ENCODE results near the gene ALOX15B. TPM values are rescaled to one million over a fixed set of nuclear protein-coding genes. Genes with fewer than 3 reads are reported as not detected.

The ALOX15B gene
- polyA plus RNA-seq, 4 donors = 0.31 to 2.0 (median 1.2) TPM

DNA sequence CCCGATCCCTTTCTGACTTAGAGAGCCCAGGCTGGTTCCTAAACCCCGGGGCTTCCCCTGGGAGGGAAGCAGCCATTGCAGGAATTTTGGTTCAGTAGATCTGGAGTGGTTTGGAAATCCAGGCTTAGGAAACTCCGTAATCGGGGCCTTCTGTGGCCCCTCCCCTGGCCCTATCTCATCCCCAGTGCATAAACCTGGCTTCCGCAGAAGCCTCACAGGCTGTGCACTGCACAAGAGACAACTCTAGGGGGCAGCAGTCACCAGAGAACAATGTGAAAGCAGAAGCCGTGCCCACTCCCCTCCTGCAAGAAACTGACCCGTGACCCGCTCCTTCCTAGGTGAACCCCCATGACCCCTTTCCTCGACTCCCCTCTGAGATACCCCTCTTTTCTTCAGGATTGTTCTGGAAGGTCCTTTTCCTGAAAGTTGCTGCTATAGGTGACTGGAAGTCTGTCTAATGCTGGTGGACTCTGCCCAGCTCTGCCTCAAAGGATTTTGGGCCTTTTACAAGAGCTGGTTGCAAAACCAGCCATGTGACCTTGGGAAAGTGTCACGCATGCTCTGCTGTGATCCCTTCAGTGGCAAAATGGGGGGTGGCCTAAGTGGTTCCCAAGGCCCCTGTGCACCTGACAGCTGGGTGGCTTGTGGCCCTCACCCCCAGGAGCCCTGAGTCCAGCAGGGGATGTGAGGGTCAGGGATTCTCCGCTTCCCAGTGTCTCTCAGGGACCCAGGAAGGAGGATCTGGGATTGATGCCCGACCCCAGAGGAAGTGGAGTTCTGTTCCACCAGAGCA lies 22.0 kb upstream of the ALOX15B start:
- Histone ChIP-seq H3K36me3 (ENCODE audit: control insufficient read depth in 3 of 3, insufficient read depth in 2 of 3, low read depth in 1 of 3, low read length in 3 of 3) (no peaks in the 10 kb centered on the region), H3K9me3 (ENCODE audit: control insufficient read depth in 2 of 2, insufficient read depth in 1 of 2, low read depth in 1 of 2, low read length in 1 of 2) (no peaks in the 10 kb centered on the region), H3K27ac (ENCODE audit: low read depth in 1 of 3, low read length in 2 of 3) (peak overlapping the region in 1 of 3 donors; percentile 78), H3K4me3 (ENCODE audit: low read depth in 1 of 3, low read length in 3 of 3) (peak overlapping the region; percentile 18 to 52 (median 42)), H3K27me3 (ENCODE audit: control insufficient read depth in 3 of 3, insufficient read depth in 3 of 3, low read length in 3 of 3) (peaks cover 0 to 31% (median 2%) of the 10 kb centered on the region in 3 donors), H3K4me1 (ENCODE audit: control insufficient read depth in 3 of 3, insufficient read depth in 2 of 3, low read depth in 1 of 3, low read length in 2 of 3) (peaks cover 0 to 25% (median 0%) of the 10 kb centered on the region in 3 donors)
- DNase-seq (peak; percentile 46 to 90), FAIRE-seq (no peak)
- WGBS, 3 donors = 24 to 26% (median 26%) methylated on average over 11 to 12 of the region's 12 CpGs

DNA sequence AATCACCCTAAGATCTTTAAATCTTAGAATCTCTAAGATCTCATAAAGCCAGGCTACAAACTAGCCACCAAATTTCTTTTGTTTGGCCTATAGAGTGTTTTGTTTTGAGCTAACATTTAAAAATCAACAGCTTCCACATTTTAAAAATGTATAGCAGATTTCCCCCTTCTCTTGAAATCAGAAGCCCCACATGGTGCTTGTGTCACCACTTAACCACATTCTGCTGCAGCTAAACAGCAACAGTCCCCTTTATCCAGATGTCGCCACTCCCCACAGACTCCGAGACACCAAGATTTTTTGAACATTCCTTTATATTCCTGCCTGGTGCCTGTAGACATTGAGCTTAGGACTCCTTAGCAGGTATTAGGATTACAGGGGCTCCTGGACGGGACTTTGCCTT lies 20.4 kb upstream of the ALOX15B start:
- no peaks in the 10 kb centered on the region for H3K9me3 ChIP-seq (ENCODE audit: control insufficient read depth in 2 of 2, insufficient read depth in 1 of 2, low read depth in 1 of 2, low read length in 1 of 2)
- WGBS, 3 donors = 70 to 80% (median 73%) methylated on average over 3 of the region's 3 CpGs
- H3K27ac ChIP-seq (ENCODE audit: low read depth in 1 of 3, low read length in 2 of 3) = no peak overlapping the region
- peaks cover 0 to 25% (median 0%) of the 10 kb centered on the region in 3 donors for H3K4me1 ChIP-seq (ENCODE audit: control insufficient read depth in 3 of 3, insufficient read depth in 2 of 3, low read depth in 1 of 3, low read length in 2 of 3)
- no peak overlapping the region for H3K4me3 ChIP-seq (ENCODE audit: low read depth in 1 of 3, low read length in 3 of 3)
- H3K27me3 ChIP-seq (ENCODE audit: control insufficient read depth in 3 of 3, insufficient read depth in 3 of 3, low read length in 3 of 3) = peaks cover 0 to 21% (median 2%) of the 10 kb centered on the region in 3 donors
- H3K36me3 ChIP-seq (ENCODE audit: control insufficient read depth in 3 of 3, insufficient read depth in 2 of 3, low read depth in 1 of 3, low read length in 3 of 3) = no peaks in the 10 kb centered on the region
- no peak for FAIRE-seq
- no peak for DNase-seq

GRCh38 chr17:8019166-8019565 lies 19.7 kb upstream of the ALOX15B start:
- WGBS, 3 donors = 72 to 77% (median 73%) methylated on average over 5 of the region's 5 CpGs
- no peak for FAIRE-seq

DNA sequence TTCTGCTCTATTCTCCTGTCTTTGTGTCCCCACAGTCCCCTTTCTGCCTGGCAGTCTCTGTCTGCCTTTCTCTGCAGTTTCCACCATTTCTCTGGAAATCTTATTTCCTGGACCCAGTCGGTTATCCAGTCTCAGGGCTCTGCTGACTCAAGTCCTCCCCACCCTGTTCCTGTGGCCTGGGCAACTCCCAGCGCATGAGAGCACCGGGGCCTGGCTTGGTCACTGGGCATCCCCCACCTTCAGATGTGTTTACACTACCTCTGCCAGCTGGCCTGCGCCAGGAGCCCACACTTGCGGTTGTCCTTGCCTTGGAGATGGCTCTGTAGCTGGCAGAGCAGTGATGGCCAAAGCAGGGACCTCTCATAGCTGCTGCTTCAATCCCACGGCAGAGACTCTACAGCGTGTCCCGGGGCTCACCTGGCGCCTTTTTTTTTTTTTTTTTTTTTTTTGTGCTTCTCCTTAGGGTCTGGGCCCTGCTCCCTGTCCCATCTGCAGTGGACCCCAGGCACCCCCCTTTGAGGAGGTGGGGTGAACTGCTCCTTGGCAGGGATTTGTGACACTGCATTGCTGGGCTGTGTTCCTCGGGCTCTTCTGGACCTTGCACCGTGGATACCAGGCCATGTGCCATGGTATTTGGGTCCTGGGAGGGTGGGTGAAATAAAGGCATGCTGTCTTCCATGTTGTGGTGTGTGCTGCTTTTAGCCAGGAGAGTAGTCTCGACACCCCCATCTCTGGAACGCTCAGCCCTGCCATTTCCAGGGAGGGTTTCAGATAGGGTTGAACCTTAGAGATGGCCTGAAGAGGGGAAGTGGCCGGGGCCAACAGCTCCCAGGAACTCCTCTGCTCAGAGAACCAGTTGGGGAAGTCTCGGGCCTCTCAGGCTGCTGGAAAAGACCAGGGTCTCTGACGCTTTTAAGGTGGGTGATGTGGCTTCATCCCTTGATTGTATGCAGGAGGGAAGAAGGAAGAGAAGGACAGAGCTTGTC lies 18.9 kb upstream of the ALOX15B start:
- FAIRE-seq (no peak), DNase-seq (no peak)
- no peak overlapping the region for H3K27ac ChIP-seq (ENCODE audit: low read depth in 1 of 3, low read length in 2 of 3)
- peaks cover 0 to 8% (median 2%) of the 10 kb centered on the region in 3 donors for H3K27me3 ChIP-seq (ENCODE audit: control insufficient read depth in 3 of 3, insufficient read depth in 3 of 3, low read length in 3 of 3)
- no peak overlapping the region for H3K4me3 ChIP-seq (ENCODE audit: low read depth in 1 of 3, low read length in 3 of 3)
- no peaks in the 10 kb centered on the region for H3K9me3 ChIP-seq (ENCODE audit: control insufficient read depth in 2 of 2, insufficient read depth in 1 of 2, low read depth in 1 of 2, low read length in 1 of 2)
- 71 to 80% (median 76%) methylated on average over 15 to 16 of the region's 16 CpGs for WGBS, 3 donors
- H3K4me1 ChIP-seq (ENCODE audit: control insufficient read depth in 3 of 3, insufficient read depth in 2 of 3, low read depth in 1 of 3, low read length in 2 of 3) = peaks cover 0 to 25% (median 0%) of the 10 kb centered on the region in 3 donors
- no peaks in the 10 kb centered on the region for H3K36me3 ChIP-seq (ENCODE audit: control insufficient read depth in 3 of 3, insufficient read depth in 2 of 3, low read depth in 1 of 3, low read length in 3 of 3)

More at GRCh38 chr17:8019166-8019565, 19.7 kb upstream of the ALOX15B start:
- H3K27me3 ChIP-seq (ENCODE audit: control insufficient read depth in 3 of 3, insufficient read depth in 3 of 3, low read length in 3 of 3) = peaks cover 0 to 15% (median 2%) of the 10 kb centered on the region in 3 donors
- no peak overlapping the region for H3K27ac ChIP-seq (ENCODE audit: low read depth in 1 of 3, low read length in 2 of 3)
- no peaks in the 10 kb centered on the region for H3K9me3 ChIP-seq (ENCODE audit: control insufficient read depth in 2 of 2, insufficient read depth in 1 of 2, low read depth in 1 of 2, low read length in 1 of 2)
- no peaks in the 10 kb centered on the region for H3K36me3 ChIP-seq (ENCODE audit: control insufficient read depth in 3 of 3, insufficient read depth in 2 of 3, low read depth in 1 of 3, low read length in 3 of 3)
- DNase-seq = no peak
- no peak overlapping the region for H3K4me3 ChIP-seq (ENCODE audit: low read depth in 1 of 3, low read length in 3 of 3)
- H3K4me1 ChIP-seq (ENCODE audit: control insufficient read depth in 3 of 3, insufficient read depth in 2 of 3, low read depth in 1 of 3, low read length in 2 of 3) = peaks cover 0 to 25% (median 0%) of the 10 kb centered on the region in 3 donors

- Histone ChIP-seq H3K27me3 (ENCODE audit: control insufficient read depth in 3 of 3, insufficient read depth in 3 of 3, low read length in 3 of 3) (no peaks in the 10 kb centered on the region), H3K27ac (ENCODE audit: low read depth in 1 of 3, low read length in 2 of 3) (no peak overlapping the region), H3K4me1 (ENCODE audit: control insufficient read depth in 3 of 3, insufficient read depth in 2 of 3, low read depth in 1 of 3, low read length in 2 of 3) (peaks cover 0 to 20% (median 0%) of the 10 kb centered on the region in 3 donors), H3K36me3 (ENCODE audit: control insufficient read depth in 3 of 3, insufficient read depth in 2 of 3, low read depth in 1 of 3, low read length in 3 of 3) (no peaks in the 10 kb centered on the region), H3K4me3 (ENCODE audit: low read depth in 1 of 3, low read length in 3 of 3) (no peak overlapping the region), H3K9me3 (ENCODE audit: control insufficient read depth in 2 of 2, insufficient read depth in 1 of 2, low read depth in 1 of 2, low read length in 1 of 2) (no peaks in the 10 kb centered on the region)
- WGBS, 3 donors = 89 to 94% (median 91%) methylated on average over 9 of the region's 9 CpGs
- FAIRE-seq (no peak), DNase-seq (no peak)
These were observed 17.9 kb upstream of the ALOX15B start for GRCh38 chr17:8020776-8021564.

DNA sequence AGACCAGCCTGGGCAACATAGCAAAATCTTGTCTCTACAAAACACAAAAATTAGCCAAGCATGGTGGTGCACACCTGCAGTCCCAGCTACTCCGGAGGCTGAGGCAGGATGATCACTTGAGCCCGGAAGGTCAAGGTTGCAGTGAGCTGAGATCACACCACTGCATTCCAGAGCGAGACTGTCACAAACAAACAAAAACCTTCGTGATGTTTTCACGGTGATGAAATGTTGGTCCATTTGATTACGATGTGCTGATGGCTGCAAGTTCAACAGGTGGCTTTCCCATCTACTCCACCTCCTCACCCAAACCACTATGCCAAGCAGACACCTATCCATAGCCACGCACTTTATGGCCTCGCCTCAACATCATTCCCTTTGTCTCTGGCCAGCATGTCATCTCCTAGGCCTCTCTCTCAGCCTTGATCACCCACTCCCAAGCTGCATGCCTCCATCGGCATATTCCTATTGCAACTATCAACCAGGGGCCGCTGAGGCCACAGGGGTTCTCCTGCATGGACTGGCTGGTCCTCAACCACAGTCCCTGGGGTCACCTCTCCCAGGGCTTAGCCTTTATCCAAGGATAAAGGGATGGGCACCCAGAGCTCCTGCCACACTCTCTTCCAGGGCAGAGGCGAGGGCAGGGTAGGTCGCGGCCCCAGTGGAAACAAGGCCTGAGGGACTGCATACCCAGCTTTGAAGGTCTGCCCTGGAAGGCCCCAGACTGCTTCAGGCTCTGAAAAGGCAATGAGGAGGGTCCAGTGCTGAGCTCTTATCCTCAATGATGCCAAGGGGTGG lies 17.1 kb upstream of the ALOX15B start:
- DNase-seq (no peak), FAIRE-seq (no peak)
- Histone ChIP-seq H3K4me1 (ENCODE audit: control insufficient read depth in 3 of 3, insufficient read depth in 2 of 3, low read depth in 1 of 3, low read length in 2 of 3) (peaks cover 0 to 12% (median 0%) of the 10 kb centered on the region in 3 donors), H3K4me3 (ENCODE audit: low read depth in 1 of 3, low read length in 3 of 3) (no peak overlapping the region), H3K9me3 (ENCODE audit: control insufficient read depth in 2 of 2, insufficient read depth in 1 of 2, low read depth in 1 of 2, low read length in 1 of 2) (no peaks in the 10 kb centered on the region), H3K27me3 (ENCODE audit: control insufficient read depth in 3 of 3, insufficient read depth in 3 of 3, low read length in 3 of 3) (no peaks in the 10 kb centered on the region), H3K27ac (ENCODE audit: low read depth in 1 of 3, low read length in 2 of 3) (no peak overlapping the region), H3K36me3 (ENCODE audit: control insufficient read depth in 3 of 3, insufficient read depth in 2 of 3, low read depth in 1 of 3, low read length in 3 of 3) (no peaks in the 10 kb centered on the region)
- WGBS, 3 donors = 91 to 92% (median 92%) methylated on average over 13 of the region's 13 CpGs

DNA sequence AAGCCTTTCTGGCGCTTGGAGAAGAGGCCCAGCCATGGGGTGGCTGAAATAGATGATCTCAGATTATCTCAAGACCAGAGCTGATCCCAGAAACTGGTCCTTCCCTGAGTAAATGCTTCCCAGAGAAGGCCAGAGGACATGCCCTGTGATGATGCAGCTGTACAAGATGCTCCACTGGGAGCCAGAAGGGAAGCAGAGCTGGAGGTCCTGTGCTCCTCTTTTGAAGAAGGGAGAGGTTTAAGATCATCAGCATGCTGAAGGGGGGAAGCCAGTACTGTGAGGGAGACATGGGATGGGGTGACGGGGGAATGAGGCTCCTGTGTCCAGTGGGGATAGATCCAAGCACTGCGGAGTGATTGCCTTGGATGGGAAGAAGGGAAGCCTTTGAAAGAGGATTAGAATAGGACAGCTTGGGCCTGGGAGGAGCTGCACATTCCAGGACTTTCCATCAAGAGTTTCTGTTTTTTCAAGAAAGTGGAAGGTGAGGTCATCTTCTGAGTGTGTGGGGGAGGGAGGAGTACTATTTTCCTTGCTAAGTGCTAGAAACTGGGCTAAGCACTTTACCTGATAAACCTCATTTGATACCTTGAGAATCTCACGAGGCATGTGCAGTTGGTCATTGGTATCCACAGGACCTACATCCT lies 16.4 kb upstream of the ALOX15B start:
- 80 to 83% (median 80%) methylated on average over 4 of the region's 4 CpGs for WGBS, 3 donors
- peaks cover 0 to 5% (median 3%) of the 10 kb centered on the region in 3 donors for H3K27me3 ChIP-seq (ENCODE audit: control insufficient read depth in 3 of 3, insufficient read depth in 3 of 3, low read length in 3 of 3)
- H3K4me3 ChIP-seq (ENCODE audit: low read depth in 1 of 3, low read length in 3 of 3) = no peak overlapping the region
- no peaks in the 10 kb centered on the region for H3K36me3 ChIP-seq (ENCODE audit: control insufficient read depth in 3 of 3, insufficient read depth in 2 of 3, low read depth in 1 of 3, low read length in 3 of 3)
- DNase-seq = no peak
- no peak overlapping the region for H3K27ac ChIP-seq (ENCODE audit: low read depth in 1 of 3, low read length in 2 of 3)
- peaks cover 0 to 5% (median 0%) of the 10 kb centered on the region in 3 donors for H3K4me1 ChIP-seq (ENCODE audit: control insufficient read depth in 3 of 3, insufficient read depth in 2 of 3, low read depth in 1 of 3, low read length in 2 of 3)
- no peaks in the 10 kb centered on the region for H3K9me3 ChIP-seq (ENCODE audit: control insufficient read depth in 2 of 2, insufficient read depth in 1 of 2, low read depth in 1 of 2, low read length in 1 of 2)
- no peak for FAIRE-seq
